Esophagus squamous epithelium (tissue), 5 donors: ENCODE results near the gene ST6GALNAC1. TPM values are rescaled to one million over a fixed set of nuclear protein-coding genes. Genes with fewer than 3 reads are reported as not detected.

ENCODE experiments used
- DNase-seq: peaks from one replicate; lab custom pipeline; 2025; lab: John Stamatoyannopoulos, UW
- H3K27ac ChIP-seq, 4 donors: fragments of 200-600 bp; sonication (generic); one replicate each; pipeline ENCODE4 v1.5.1; 2016 to 2019; ENCODE audit warnings: mild to moderate bottlenecking in 1 of 4
- H3K27me3 ChIP-seq, 4 donors: fragments of 200-600 bp; sonication (generic); 1 replicate in 3 of 4; 2 replicates in 1 of 4; pipeline versions ENCODE4 v1.5.1 to v1.6.0; 2017 to 2021; ENCODE audit warnings: antibody characterized with exemption in 1 of 4
- H3K36me3 ChIP-seq, 3 donors: fragments of 200-600 bp; sonication (generic); one replicate each; pipeline ENCODE4 v1.5.1; 2016 to 2019
- H3K4me1 ChIP-seq, 3 donors: fragments of 200-600 bp; sonication (generic); one replicate each; pipeline ENCODE4 v1.5.1; 2017 to 2019
- H3K4me3 ChIP-seq, 4 donors: fragments of 200-600 bp; sonication (generic); 1 replicate in 3 of 4; 2 replicates in 1 of 4; pipeline ENCODE4 v1.5.1; 2016 to 2019; ENCODE audit warnings: mild to moderate bottlenecking in 2 of 4, moderate library complexity in 1 of 4
- H3K9me3 ChIP-seq, 3 donors: fragments of 200-600 bp; sonication (generic); one replicate each; pipeline ENCODE4 v1.5.1; 2016 to 2019
- POLR2A ChIP-seq, 4 donors: fragments of 450-650 bp; IDR thresholded peaks; one replicate each; pipeline ENCODE4 v1.6.1; 2017; ENCODE audit warnings: antibody characterized with exemption in 4 of 4, mild to moderate bottlenecking in 4 of 4, moderate library complexity in 3 of 4
- WGBS, 2 donors: methylation state at CpG; one replicate each; pipeline ENCODE4 v1.1.5; 2018; 5-methylcytosine and 5-hydroxymethylcytosine counted together
- intact Hi-C: fragments of 100-400 bp; cut with DNase I; formaldehyde crosslinking; loops from one replicate; pipeline ENCODE4 v1.15.0; 2022
- total RNA-seq, 4 donors: library from RNA; depleted of rRNA; stranded (reverse); fragments of >200 nt; gene quantifications; one replicate each; pipeline ENCODE4 v1.1.0, GENCODE V29; 2016
- TF ChIP-seq, protein P1 (sequence below), 6 experiments: fragments of 450-650 bp in 4 of 6; fragments of 200-600 bp in 2 of 6; sonication (generic) in 2 of 6; IDR thresholded peaks; one replicate each; pipeline ENCODE4 v1.5.1; 2016 to 2019; ENCODE audit warnings: antibody characterized with exemption in 6 of 6, mild to moderate bottlenecking in 4 of 6, moderate library complexity in 4 of 6
- donor health status: DM: yes; HTN: yes; CAD: no.

Gene ST6GALNAC1
- total RNA-seq, 4 donors from 2014 or later: 10.6 to 63.3 (median 32.7) TPM

DNA sequence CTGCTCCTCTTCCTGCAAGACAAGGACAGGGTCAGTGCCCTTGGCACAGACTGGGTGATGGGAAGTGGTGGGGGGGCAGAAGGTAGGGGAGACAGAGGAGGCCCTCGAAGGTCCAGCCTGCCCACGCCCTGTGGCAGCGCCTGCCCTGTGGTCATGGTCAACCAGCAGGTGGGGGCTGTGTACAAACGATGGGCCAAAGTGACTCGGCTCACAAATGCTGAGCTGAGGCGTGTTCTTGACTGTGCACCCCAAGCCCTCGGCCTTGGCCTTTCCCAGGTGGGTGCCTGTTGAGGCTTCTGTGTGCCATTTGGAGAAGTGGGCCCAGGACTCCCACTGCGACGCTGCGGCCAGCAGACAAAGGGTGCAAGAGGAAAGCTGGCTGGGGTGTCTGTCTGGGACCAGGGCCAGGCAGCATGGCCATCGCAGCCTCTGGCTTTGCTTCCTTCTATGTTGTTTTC lies 44.6 kb upstream of the ST6GALNAC1 start:
- WGBS, 2 donors: 63 to 80% methylated on average over 2 to 6 of the region's 11 CpGs
- no peak for DNase-seq
- peaks cover 0 to 19% (median 0%) of the 10 kb centered on the region in 3 donors for H3K36me3 ChIP-seq
- intact Hi-C loops: loop anchor here (10.0 kb wide), 1 partner anchor 163 kb away; no protein-coding TSS in a partner anchor
- H3K9me3 ChIP-seq: no peaks in the 10 kb centered on the region
- TF ChIP-seq, protein P1, sequence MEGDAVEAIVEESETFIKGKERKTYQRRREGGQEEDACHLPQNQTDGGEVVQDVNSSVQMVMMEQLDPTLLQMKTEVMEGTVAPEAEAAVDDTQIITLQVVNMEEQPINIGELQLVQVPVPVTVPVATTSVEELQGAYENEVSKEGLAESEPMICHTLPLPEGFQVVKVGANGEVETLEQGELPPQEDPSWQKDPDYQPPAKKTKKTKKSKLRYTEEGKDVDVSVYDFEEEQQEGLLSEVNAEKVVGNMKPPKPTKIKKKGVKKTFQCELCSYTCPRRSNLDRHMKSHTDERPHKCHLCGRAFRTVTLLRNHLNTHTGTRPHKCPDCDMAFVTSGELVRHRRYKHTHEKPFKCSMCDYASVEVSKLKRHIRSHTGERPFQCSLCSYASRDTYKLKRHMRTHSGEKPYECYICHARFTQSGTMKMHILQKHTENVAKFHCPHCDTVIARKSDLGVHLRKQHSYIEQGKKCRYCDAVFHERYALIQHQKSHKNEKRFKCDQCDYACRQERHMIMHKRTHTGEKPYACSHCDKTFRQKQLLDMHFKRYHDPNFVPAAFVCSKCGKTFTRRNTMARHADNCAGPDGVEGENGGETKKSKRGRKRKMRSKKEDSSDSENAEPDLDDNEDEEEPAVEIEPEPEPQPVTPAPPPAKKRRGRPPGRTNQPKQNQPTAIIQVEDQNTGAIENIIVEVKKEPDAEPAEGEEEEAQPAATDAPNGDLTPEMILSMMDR (IDR thresholded peaks at IDR 0.05): no peak
- TF ChIP-seq POLR2A (IDR thresholded peaks at IDR 0.05): no peak
- H3K27me3 ChIP-seq: no peaks in the 10 kb centered on the region
- peak overlapping the region; percentile 60 to 95 (median 85) for H3K27ac ChIP-seq
- no peak overlapping the region for H3K4me3 ChIP-seq
- peaks cover 12 to 77% (median 24%) of the 10 kb centered on the region in 3 donors for H3K4me1 ChIP-seq

DNA sequence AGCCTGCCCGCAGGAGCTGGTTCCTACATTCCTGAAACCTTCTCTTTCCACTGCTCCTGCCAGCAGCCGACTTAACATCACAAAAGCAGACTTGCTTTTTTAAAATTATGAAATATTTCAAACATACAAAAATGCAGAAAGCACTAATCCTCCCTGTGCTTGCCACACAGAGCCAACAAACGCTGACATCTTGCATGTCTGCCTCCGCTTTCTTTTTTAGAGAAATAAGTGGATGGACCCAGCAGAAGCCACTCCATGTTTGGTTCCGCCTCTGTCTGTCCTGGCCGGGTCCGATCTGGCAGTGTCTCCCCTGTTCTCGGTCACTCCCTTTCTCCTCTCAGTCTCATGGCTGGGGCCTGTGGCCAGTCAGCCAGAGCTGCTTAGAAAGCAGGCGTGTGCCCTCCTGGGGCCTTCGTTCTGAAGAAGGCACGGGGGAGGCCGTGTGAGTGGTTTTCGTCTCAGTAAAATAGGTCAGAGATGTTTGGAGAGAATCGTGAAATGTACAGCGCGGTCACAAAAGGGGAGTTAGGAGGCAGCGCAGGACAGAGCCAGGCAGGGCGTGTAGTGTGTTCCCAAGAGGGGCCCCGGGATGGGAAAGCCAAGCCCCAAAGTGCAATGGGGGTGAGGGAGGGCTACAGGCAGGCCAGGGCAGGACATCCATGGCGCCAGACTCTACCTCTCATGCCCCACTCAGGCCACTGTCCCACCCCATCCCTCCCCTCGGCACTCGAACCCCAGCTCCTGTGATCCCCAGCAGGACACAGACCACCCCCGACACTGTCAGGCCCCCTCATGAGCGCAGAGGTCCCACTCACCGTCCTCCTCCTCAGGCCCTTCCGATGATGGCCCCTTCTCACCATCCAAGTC lies 44.0 kb upstream of the ST6GALNAC1 start:
- peak overlapping the region; percentile 61 to 95 (median 85) for H3K27ac ChIP-seq
- peaks cover 0 to 25% (median 0%) of the 10 kb centered on the region in 3 donors for H3K36me3 ChIP-seq
- H3K9me3 ChIP-seq: no peaks in the 10 kb centered on the region
- TF ChIP-seq, protein P1 (IDR thresholded peaks at IDR 0.05): no peak
- no peak for TF ChIP-seq POLR2A (IDR thresholded peaks at IDR 0.05)
- DNase-seq: no peak
- WGBS, 2 donors: 50 to 57% methylated on average over 17 to 21 of the region's 26 CpGs
- intact Hi-C loops: loop anchor here (10.0 kb wide), 1 partner anchor 163 kb away; no protein-coding TSS in a partner anchor
- no peaks in the 10 kb centered on the region for H3K27me3 ChIP-seq
- H3K4me1 ChIP-seq: peaks cover 14 to 83% (median 29%) of the 10 kb centered on the region in 3 donors
- peak overlapping the region in 1 of 4 donors; percentile 26 for H3K4me3 ChIP-seq

DNA sequence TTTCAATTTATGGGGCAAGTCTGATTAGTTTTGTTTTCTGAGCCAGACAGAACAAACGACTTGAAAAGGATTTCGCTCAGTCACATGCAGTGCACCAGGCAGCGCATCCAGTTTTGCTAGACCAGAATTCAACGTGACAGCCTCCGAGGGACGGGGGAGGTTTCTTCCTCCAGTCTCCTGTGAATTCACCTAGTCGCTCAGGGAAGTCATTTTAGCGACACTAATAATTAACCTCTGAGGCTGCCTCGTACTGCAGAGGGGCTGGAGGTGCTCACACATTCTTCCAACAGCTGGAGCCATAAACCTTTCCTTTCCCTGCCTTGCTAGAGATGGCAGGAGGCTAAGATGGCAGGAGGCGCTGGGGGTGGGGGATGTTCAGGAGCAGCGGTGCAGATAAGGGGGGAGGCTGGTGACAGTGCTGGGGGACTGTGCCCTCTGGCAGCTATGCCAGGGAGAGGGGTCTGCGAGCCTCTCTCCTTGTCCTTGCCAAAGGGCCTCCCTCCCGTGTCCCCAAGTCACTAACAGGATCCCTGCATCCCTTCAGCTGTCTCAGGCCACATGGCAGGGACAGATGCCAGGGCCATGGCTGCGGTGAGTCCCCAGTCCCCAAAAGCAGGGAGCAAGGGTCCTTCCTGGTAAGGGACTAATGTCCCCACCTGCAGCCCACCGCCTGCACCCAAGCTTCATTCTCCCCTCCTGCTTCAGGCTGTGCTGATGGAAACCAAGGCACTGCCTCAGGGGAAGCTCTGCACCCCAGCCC lies 43.2 kb upstream of the ST6GALNAC1 start:
- Histone ChIP-seq H3K27ac (peak overlapping the region; percentile 61 to 95 (median 85)), H3K4me3 (peak overlapping the region in 1 of 4 donors; percentile 26), H3K9me3 (no peaks in the 10 kb centered on the region), H3K36me3 (peaks cover 0 to 31% (median 0%) of the 10 kb centered on the region in 3 donors), H3K27me3 (no peaks in the 10 kb centered on the region), H3K4me1 (peaks cover 22 to 90% (median 37%) of the 10 kb centered on the region in 3 donors)
- TF ChIP-seq, protein P1 (IDR thresholded peaks at IDR 0.05): no peak
- no peak for TF ChIP-seq POLR2A (IDR thresholded peaks at IDR 0.05)
- intact Hi-C loops: loop anchor here (10.0 kb wide), 1 partner anchor 162 kb away; no protein-coding TSS in a partner anchor
- 69 to 70% methylated on average over 11 to 13 of the region's 15 CpGs for WGBS, 2 donors
- DNase-seq: no peak

DNA sequence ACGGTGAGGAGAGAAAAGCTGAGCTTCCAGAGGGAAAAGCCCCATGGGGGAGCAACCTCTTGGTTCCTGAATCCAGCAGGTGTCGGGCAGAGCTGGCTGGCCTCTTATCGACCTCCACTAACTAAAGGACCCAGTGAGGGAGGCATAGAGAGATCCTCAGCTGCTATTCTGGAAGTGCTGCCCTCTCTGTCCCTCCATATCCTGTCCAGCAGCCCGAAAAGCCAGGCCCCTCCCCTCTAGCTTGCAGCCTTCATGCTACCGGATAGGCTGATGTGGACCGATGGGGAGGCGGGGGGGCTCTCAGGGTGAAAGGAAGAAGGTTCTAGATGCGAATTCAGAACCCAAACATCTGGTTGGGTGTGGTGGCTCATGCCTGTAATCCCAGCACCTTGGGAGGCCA lies 42.3 kb upstream of the ST6GALNAC1 start:
- H3K4me3 ChIP-seq: no peak overlapping the region
- peak overlapping the region in 3 of 4 donors; percentile 55 to 88 (median 82) for H3K27ac ChIP-seq
- peaks cover 0 to 31% (median 0%) of the 10 kb centered on the region in 3 donors for H3K36me3 ChIP-seq
- no peaks in the 10 kb centered on the region for H3K27me3 ChIP-seq
- TF ChIP-seq, protein P1 (IDR thresholded peaks at IDR 0.05): no peak
- TF ChIP-seq POLR2A (IDR thresholded peaks at IDR 0.05): no peak
- H3K9me3 ChIP-seq: no peaks in the 10 kb centered on the region
- intact Hi-C loops: loop anchor here (10.0 kb wide), 1 partner anchor 161 kb away; no protein-coding TSS in a partner anchor
- H3K4me1 ChIP-seq: peaks cover 26 to 90% (median 40%) of the 10 kb centered on the region in 3 donors
- WGBS, 2 donors: 77 to 85% methylated on average over 5 to 8 of the region's 8 CpGs
- no peak for DNase-seq
